HL-60 (cell line): Measurements from ENCODE around the gene IL17C.

ENCODE experiments used
- DNase-seq, 2 experiments: peaks; one replicate each; pipeline ENCODE4 v3.0.0-alpha.2; 2010 to 2020; ENCODE audit warnings: low read depth in 1 of 2, low spot score in 1 of 2
- H3K27ac ChIP-seq: fragments of 250-450 bp; sonication (Bioruptor Pico); replicated peaks from 2 replicates; pipeline ENCODE4 v1.5.1; 2020; ENCODE audit warnings: mild to moderate bottlenecking, moderate library complexity
- H3K27me3 ChIP-seq: fragments of 250-450 bp; sonication (Bioruptor Pico); 2 replicates; pipeline ENCODE4 v1.5.1; 2021; ENCODE audit warnings: mild to moderate bottlenecking, moderate library complexity; ENCODE audit not compliant: insufficient read depth, poor library complexity, severe bottlenecking
- H3K4me3 ChIP-seq: replicated peaks from 2 replicates; pipeline ENCODE4 v1.5.1; 2011; ENCODE audit warnings: mild to moderate bottlenecking, control low read depth, low read length; ENCODE audit not compliant: insufficient read depth
- GABPA ChIP-seq: IDR thresholded peaks from 2 replicates; pipeline ENCODE4 v1.6.1; 2012; ENCODE audit warnings: low read depth
- POLR2AphosphoS5 ChIP-seq: IDR thresholded peaks from 2 replicates; pipeline ENCODE4 v1.6.1; 2012; ENCODE audit warnings: low read depth
- SPI1 ChIP-seq: IDR thresholded peaks from 2 replicates; pipeline ENCODE4 v1.6.1; 2012; ENCODE audit warnings: low read depth, mild to moderate bottlenecking, borderline replicate concordance
- TF ChIP-seq, protein P1 (sequence below): IDR thresholded peaks from 2 replicates; pipeline ENCODE4 v1.6.1; 2012; ENCODE audit warnings: low read depth; ENCODE audit not compliant: insufficient replicate concordance
- TF ChIP-seq, protein P2 (sequence below): IDR thresholded peaks from one replicate; pipeline ENCODE4 v1.5.1; 2011; ENCODE audit warnings: low read length, control low read depth, inconsistent platforms; ENCODE audit not compliant: insufficient read depth

The IL17C gene

GRCh38 chr16:88653101-88653500 lies 14.7 kb downstream of the IL17C start:
- DNase-seq = no peak
- Histone ChIP-seq H3K27ac (no peak overlapping the region), H3K27me3 (no peaks in the 10 kb centered on the region), H3K4me3 (no peak overlapping the region)
- TF ChIP-seq POLR2AphosphoS5 (no peak), SPI1 (no peak), GABPA (no peak)
- TF ChIP-seq, protein P1, sequence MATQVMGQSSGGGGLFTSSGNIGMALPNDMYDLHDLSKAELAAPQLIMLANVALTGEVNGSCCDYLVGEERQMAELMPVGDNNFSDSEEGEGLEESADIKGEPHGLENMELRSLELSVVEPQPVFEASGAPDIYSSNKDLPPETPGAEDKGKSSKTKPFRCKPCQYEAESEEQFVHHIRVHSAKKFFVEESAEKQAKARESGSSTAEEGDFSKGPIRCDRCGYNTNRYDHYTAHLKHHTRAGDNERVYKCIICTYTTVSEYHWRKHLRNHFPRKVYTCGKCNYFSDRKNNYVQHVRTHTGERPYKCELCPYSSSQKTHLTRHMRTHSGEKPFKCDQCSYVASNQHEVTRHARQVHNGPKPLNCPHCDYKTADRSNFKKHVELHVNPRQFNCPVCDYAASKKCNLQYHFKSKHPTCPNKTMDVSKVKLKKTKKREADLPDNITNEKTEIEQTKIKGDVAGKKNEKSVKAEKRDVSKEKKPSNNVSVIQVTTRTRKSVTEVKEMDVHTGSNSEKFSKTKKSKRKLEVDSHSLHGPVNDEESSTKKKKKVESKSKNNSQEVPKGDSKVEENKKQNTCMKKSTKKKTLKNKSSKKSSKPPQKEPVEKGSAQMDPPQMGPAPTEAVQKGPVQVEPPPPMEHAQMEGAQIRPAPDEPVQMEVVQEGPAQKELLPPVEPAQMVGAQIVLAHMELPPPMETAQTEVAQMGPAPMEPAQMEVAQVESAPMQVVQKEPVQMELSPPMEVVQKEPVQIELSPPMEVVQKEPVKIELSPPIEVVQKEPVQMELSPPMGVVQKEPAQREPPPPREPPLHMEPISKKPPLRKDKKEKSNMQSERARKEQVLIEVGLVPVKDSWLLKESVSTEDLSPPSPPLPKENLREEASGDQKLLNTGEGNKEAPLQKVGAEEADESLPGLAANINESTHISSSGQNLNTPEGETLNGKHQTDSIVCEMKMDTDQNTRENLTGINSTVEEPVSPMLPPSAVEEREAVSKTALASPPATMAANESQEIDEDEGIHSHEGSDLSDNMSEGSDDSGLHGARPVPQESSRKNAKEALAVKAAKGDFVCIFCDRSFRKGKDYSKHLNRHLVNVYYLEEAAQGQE = no peak
- TF ChIP-seq, protein P2, sequence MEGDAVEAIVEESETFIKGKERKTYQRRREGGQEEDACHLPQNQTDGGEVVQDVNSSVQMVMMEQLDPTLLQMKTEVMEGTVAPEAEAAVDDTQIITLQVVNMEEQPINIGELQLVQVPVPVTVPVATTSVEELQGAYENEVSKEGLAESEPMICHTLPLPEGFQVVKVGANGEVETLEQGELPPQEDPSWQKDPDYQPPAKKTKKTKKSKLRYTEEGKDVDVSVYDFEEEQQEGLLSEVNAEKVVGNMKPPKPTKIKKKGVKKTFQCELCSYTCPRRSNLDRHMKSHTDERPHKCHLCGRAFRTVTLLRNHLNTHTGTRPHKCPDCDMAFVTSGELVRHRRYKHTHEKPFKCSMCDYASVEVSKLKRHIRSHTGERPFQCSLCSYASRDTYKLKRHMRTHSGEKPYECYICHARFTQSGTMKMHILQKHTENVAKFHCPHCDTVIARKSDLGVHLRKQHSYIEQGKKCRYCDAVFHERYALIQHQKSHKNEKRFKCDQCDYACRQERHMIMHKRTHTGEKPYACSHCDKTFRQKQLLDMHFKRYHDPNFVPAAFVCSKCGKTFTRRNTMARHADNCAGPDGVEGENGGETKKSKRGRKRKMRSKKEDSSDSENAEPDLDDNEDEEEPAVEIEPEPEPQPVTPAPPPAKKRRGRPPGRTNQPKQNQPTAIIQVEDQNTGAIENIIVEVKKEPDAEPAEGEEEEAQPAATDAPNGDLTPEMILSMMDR = no peak

- H3K27ac ChIP-seq = no peak overlapping the region
- no peak overlapping the region for H3K4me3 ChIP-seq
- H3K27me3 ChIP-seq = no peaks in the 10 kb centered on the region
- DNase-seq = no peak
- TF ChIP-seq, protein P2 = no peak
- TF ChIP-seq, protein P1 = no peak
- no peak for TF ChIP-seq GABPA
- no peak for TF ChIP-seq POLR2AphosphoS5
- TF ChIP-seq SPI1 = no peak
Measured at GRCh38 chr16:88653596-88654362, 15.4 kb downstream of the IL17C start.

GRCh38 chr16:88654363-88655052 lies 16.1 kb downstream of the IL17C start:
- Histone ChIP-seq H3K4me3 (no peak overlapping the region), H3K27ac (no peak overlapping the region), H3K27me3 (no peaks in the 10 kb centered on the region)
- TF ChIP-seq SPI1 = no peak
- no peak for TF ChIP-seq GABPA
- TF ChIP-seq, protein P2 = no peak
- no peak for TF ChIP-seq POLR2AphosphoS5
- TF ChIP-seq, protein P1 = no peak
- DNase-seq = no peak
